H9 (cell line): ENCODE data around the gene NOMO2. TPM values are rescaled to one million over a fixed set of nuclear protein-coding genes. Genes with fewer than 3 reads are reported as not detected.
"Not testable (repeated sequence)": the region's sequence is repeated elsewhere in the genome, so short reads cannot be mapped to it uniquely, and the experiment has no call there.

ENCODE experiments used
- DNase-seq: peaks from one replicate; pipeline ENCODE4 v3.0.0-alpha.2; 2017
- H2AFZ ChIP-seq: one replicate; pipeline ENCODE4 v1.6.1; 2013; ENCODE audit warnings: mild to moderate bottlenecking, low read length, control low read depth, moderate library complexity
- H2AK5ac ChIP-seq: 2 replicates; pipeline ENCODE4 v1.6.1; 2013; ENCODE audit warnings: low read length, control low read depth, mixed read lengths; ENCODE audit not compliant: insufficient read length
- H2BK120ac ChIP-seq: one replicate; pipeline ENCODE4 v1.6.1; 2013; ENCODE audit warnings: low read depth, mild to moderate bottlenecking, low read length, control low read depth, inconsistent platforms; ENCODE audit not compliant: poor library complexity, severe bottlenecking
- H2BK12ac ChIP-seq: 2 replicates; pipeline ENCODE4 v1.6.1; 2013; ENCODE audit warnings: low read length, control low read depth, mixed read lengths, low read depth; ENCODE audit not compliant: insufficient read length
- H2BK15ac ChIP-seq: 2 replicates; pipeline ENCODE4 v1.6.1; 2013; ENCODE audit warnings: low read depth, low read length, control low read depth
- H2BK20ac ChIP-seq: one replicate; pipeline ENCODE4 v1.6.1; 2013; ENCODE audit warnings: low read depth, mild to moderate bottlenecking, low read length, control low read depth, inconsistent platforms; ENCODE audit not compliant: poor library complexity, severe bottlenecking
- H2BK5ac ChIP-seq: 2 replicates; pipeline ENCODE4 v1.6.1; 2013; ENCODE audit warnings: low read length, control low read depth, mixed read lengths; ENCODE audit not compliant: insufficient read length
- H3K14ac ChIP-seq: 2 replicates; pipeline ENCODE4 v1.6.1; 2013; ENCODE audit warnings: low read length, control low read depth; ENCODE audit not compliant: insufficient read depth
- H3K18ac ChIP-seq: 2 replicates; pipeline ENCODE4 v1.6.1; 2013; ENCODE audit warnings: low read depth, mild to moderate bottlenecking, mixed read lengths, low read length, control low read depth; ENCODE audit not compliant: insufficient read length
- H3K23ac ChIP-seq: 2 replicates; pipeline ENCODE4 v1.6.1; 2013; ENCODE audit warnings: low read length, control low read depth, mixed read lengths, low read depth; ENCODE audit not compliant: insufficient read length
- H3K23me2 ChIP-seq: 2 replicates; pipeline ENCODE4 v1.6.1; 2013; ENCODE audit warnings: low read depth, mild to moderate bottlenecking, mixed read lengths, low read length, control low read depth; ENCODE audit not compliant: insufficient read length, poor library complexity, severe bottlenecking
- H3K27ac ChIP-seq: 2 replicates; pipeline ENCODE4 v1.5.1; 2013; ENCODE audit warnings: low read length, control low read depth, mixed read lengths, low read depth; ENCODE audit not compliant: insufficient read length
- H3K27me3 ChIP-seq: 2 replicates; pipeline ENCODE4 v1.6.1; 2013; ENCODE audit warnings: low read length, control low read depth, inconsistent platforms; ENCODE audit not compliant: insufficient read depth
- H3K4ac ChIP-seq: 2 replicates; pipeline ENCODE4 v1.6.1; 2013; ENCODE audit warnings: low read depth, mild to moderate bottlenecking, control low read depth, inconsistent platforms, low read length, moderate library complexity
- H3K4me1 ChIP-seq: 2 replicates; pipeline ENCODE4 v1.6.1; 2013; ENCODE audit warnings: low read length, control low read depth, inconsistent platforms; ENCODE audit not compliant: insufficient read depth
- H3K4me2 ChIP-seq: 2 replicates; pipeline ENCODE4 v1.6.1; 2013; ENCODE audit warnings: low read length, control low read depth, mixed read lengths; ENCODE audit not compliant: insufficient read length, insufficient read depth
- H3K56ac ChIP-seq: 2 replicates; pipeline ENCODE4 v1.6.1; 2013; ENCODE audit warnings: low read depth, mild to moderate bottlenecking, mixed read lengths, low read length, control low read depth; ENCODE audit not compliant: insufficient read length
- H3K79me1 ChIP-seq: 2 replicates; pipeline ENCODE4 v1.6.1; 2013; ENCODE audit warnings: low read depth, mild to moderate bottlenecking, moderate library complexity, low read length, control low read depth, inconsistent platforms; ENCODE audit not compliant: insufficient read depth, poor library complexity, severe bottlenecking
- H3K79me2 ChIP-seq: 2 replicates; pipeline ENCODE4 v1.6.1; 2013; ENCODE audit warnings: low read length, control low read depth, inconsistent platforms; ENCODE audit not compliant: insufficient read depth
- H3K9ac ChIP-seq: 2 replicates; pipeline ENCODE4 v1.6.1; 2013; ENCODE audit warnings: low read length, control low read depth, mixed read lengths; ENCODE audit not compliant: insufficient read length; ENCODE audit errors: extremely low read depth
- H3K9me3 ChIP-seq: one replicate; pipeline ENCODE4 v1.6.1; 2013; ENCODE audit warnings: low read depth, low read length, inconsistent platforms; ENCODE audit not compliant: control insufficient read depth
- H3T11ph ChIP-seq: one replicate; pipeline ENCODE4 v1.6.1; 2013; ENCODE audit warnings: mild to moderate bottlenecking, low read length, control low read depth, inconsistent platforms
- H4K20me1 ChIP-seq: one replicate; pipeline ENCODE4 v1.6.1; 2013; ENCODE audit not compliant: control insufficient read depth, insufficient read length, insufficient read depth
- H4K5ac ChIP-seq: 2 replicates; pipeline ENCODE4 v1.6.1; 2013; ENCODE audit warnings: low read depth, mild to moderate bottlenecking, mixed read lengths, low read length, control low read depth; ENCODE audit not compliant: insufficient read length
- H4K8ac ChIP-seq: replicated peaks from 2 replicates; pipeline ENCODE4 v1.6.1; 2013; ENCODE audit warnings: low read length, control low read depth, mixed read lengths, low read depth; ENCODE audit not compliant: insufficient read length
- H4K91ac ChIP-seq: 2 replicates; pipeline ENCODE4 v1.6.1; 2013; ENCODE audit warnings: low read depth, mild to moderate bottlenecking, moderate library complexity, mixed read lengths, low read length, control low read depth; ENCODE audit not compliant: insufficient read length
- H3K27ac Mint-ChIP-seq, 3 experiments: 2 replicates in 2 of 3; 3 replicates in 1 of 3; pipeline ENCODE4 v1.8.0; 2020 to 2021; ENCODE audit warnings: mixed read lengths in 3 of 3, mild to moderate bottlenecking in 1 of 3, moderate library complexity in 1 of 3
- H3K27me3 Mint-ChIP-seq: 2 replicates; pipeline ENCODE4 v1.8.0; 2021; ENCODE audit warnings: low read depth, mild to moderate bottlenecking, moderate library complexity, mixed read lengths
- H3K36me3 Mint-ChIP-seq, 3 experiments: 2 replicates in 2 of 3; 3 replicates in 1 of 3; pipeline ENCODE4 v1.8.0; 2020 to 2021; ENCODE audit warnings: low read depth in 3 of 3, mixed read lengths in 3 of 3; ENCODE audit not compliant: insufficient read depth in 1 of 3
- H3K4me1 Mint-ChIP-seq, 2 experiments: 2 replicates each; pipeline ENCODE4 v1.8.0; 2020; ENCODE audit warnings: mixed read lengths in 2 of 2
- H3K4me3 Mint-ChIP-seq, 2 experiments: 2 replicates in 1 of 2; 3 replicates in 1 of 2; pipeline ENCODE4 v1.8.0; 2020 to 2021; ENCODE audit warnings: mild to moderate bottlenecking in 2 of 2, mixed read lengths in 2 of 2, moderate library complexity in 1 of 2
- H3K9me3 Mint-ChIP-seq, 2 experiments: 2 replicates in 1 of 2; 3 replicates in 1 of 2; pipeline ENCODE4 v1.8.0; 2020; ENCODE audit warnings: mild to moderate bottlenecking in 2 of 2, mixed read lengths in 2 of 2, moderate library complexity in 1 of 2
- WGBS: extraction: QIAGEN DNeasy Blood & Tissue Kit; methylation state at CpG from one replicate; pipeline ENCODE4 v1.1.7; 2013; ENCODE audit warnings: missing lambda C conversion rate, low lambda C conversion rate, mixed read lengths; ENCODE audit not compliant: insufficient read length; ENCODE audit errors: extremely low coverage; 5-methylcytosine and 5-hydroxymethylcytosine counted together
- total RNA-seq: library from RNA; stranded (reverse); gene quantifications from 2 replicates; pipeline ENCODE4 v1.2.1, GENCODE V29; 2021

NOMO2 gene
- total RNA-seq, 1 experiment from 2014 or later = 100 TPM

DNA sequence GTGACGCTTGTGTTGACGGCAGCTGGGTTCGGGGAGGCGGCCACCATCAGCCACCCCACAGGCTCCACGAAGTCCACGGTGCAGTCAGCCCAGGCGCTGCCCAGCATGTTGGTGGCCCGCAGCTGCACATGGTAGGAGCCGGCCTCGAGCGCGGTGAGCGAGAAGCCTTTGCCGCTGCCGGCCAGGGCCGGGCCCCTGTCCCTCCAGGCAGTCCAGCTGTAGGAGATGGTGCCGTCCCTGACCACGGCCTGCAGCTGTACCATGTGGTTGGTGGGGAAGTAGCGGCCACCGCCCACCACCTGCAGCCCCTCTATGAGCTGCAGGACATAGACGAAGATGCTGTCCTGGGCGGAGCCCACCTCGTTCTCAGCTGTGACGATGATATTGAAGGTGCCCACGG lies 175.4 kb downstream of the NOMO2 start:
- H2AK5ac ChIP-seq, H3K4ac ChIP-seq, H4K8ac ChIP-seq, H2BK20ac ChIP-seq, H3K27me3 ChIP-seq, H3K4me3 Mint-ChIP-seq, H2AFZ ChIP-seq, H3K9me3 Mint-ChIP-seq, H3K27ac Mint-ChIP-seq, H2BK12ac ChIP-seq, H3K27me3 Mint-ChIP-seq, H3K79me1 ChIP-seq, H3K18ac ChIP-seq, H3K9me3 ChIP-seq, H3K79me2 ChIP-seq, H3K4me2 ChIP-seq, H3T11ph ChIP-seq, H3K23ac ChIP-seq, H3K23me2 ChIP-seq, H3K9ac ChIP-seq, H3K14ac ChIP-seq, H3K36me3 Mint-ChIP-seq, H2BK15ac ChIP-seq, H3K27ac ChIP-seq, H3K4me1 Mint-ChIP-seq, H4K20me1 ChIP-seq, H3K4me1 ChIP-seq, DNase-seq, H2BK120ac ChIP-seq, H3K56ac ChIP-seq, H2BK5ac ChIP-seq, H4K91ac ChIP-seq, H4K5ac ChIP-seq: not testable (repeated sequence)
- no CpG with 5 or more reads among the region's 25 CpGs for WGBS

- H4K8ac ChIP-seq, H4K20me1 ChIP-seq, H3K27me3 Mint-ChIP-seq, H3K14ac ChIP-seq, H2BK20ac ChIP-seq, H3K27ac Mint-ChIP-seq, H3K9me3 Mint-ChIP-seq, H3K27ac ChIP-seq, H2AFZ ChIP-seq, H3K27me3 ChIP-seq, DNase-seq, H3K18ac ChIP-seq, H2AK5ac ChIP-seq, H3K4ac ChIP-seq, H2BK15ac ChIP-seq, H2BK5ac ChIP-seq, H3K4me1 Mint-ChIP-seq, H2BK12ac ChIP-seq, H3K79me1 ChIP-seq, H3K4me1 ChIP-seq, H4K91ac ChIP-seq, H3K9me3 ChIP-seq, H3K36me3 Mint-ChIP-seq, H3T11ph ChIP-seq, H3K4me3 Mint-ChIP-seq, H4K5ac ChIP-seq, H3K56ac ChIP-seq, H3K23me2 ChIP-seq, H3K4me2 ChIP-seq, H3K79me2 ChIP-seq, H3K23ac ChIP-seq, H3K9ac ChIP-seq, H2BK120ac ChIP-seq: not testable (repeated sequence)
- no CpG with 5 or more reads among the region's 33 CpGs for WGBS
These were observed 176.6 kb downstream of the NOMO2 start for GRCh38 chr16:18385285-18385684.
